GM19023 (cell line): ENCODE data around the gene ADAMTSL2.

Experiments
- ATAC-seq: cut with Tn5 transposase; IDR thresholded peaks from one replicate; pipeline ENCODE4 v1.9.1; 2021; ENCODE audit warnings: mild to moderate bottlenecking, moderate library complexity; ENCODE audit not compliant: unreplicated experiment

Gene ADAMTSL2

DNA sequence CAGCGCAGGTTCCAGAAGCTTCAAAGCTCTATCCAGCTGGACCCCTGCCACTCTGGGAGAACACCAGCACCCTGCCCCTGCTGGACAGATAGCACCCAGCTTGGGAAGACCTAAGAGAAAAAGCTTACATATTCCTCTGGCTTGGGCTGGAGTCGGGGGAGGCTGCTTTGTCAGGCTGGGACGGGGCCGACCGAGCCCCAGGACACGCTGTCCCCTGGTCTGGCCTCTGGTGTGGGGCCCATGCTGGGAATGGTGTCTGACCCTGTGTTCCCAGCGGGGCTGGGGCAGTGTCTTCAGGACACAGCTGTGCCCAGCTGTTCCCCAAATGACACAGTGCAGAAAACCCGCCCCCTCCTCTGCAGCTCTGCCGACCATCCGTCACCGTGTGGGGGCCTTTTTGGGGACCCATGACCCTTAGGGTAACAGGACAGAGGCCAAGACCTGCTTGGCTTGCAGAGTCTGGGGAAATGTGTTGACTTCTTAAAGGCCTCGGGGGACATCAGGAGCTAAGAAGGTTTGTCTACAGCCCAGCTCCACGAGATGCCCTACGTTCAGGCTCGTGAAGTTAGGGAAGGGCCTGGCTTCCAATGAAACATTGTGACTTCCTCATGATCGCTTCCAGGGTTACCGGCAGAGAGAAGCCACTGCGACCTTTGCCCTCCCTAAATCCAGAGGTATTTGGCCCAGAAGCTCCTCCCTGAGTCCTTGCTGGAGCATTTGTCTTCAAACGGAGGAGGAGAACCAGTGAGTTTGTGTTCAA, 35.2 kb upstream of the ADAMTSL2 start:
- no peak for ATAC-seq

- no peak for ATAC-seq
Observed at GRCh38 chr9:133499892-133500270, 34.6 kb upstream of the ADAMTSL2 start.

- no peak for ATAC-seq
Observed at GRCh38 chr9:133502112-133502511, 32.4 kb upstream of the ADAMTSL2 start.

DNA sequence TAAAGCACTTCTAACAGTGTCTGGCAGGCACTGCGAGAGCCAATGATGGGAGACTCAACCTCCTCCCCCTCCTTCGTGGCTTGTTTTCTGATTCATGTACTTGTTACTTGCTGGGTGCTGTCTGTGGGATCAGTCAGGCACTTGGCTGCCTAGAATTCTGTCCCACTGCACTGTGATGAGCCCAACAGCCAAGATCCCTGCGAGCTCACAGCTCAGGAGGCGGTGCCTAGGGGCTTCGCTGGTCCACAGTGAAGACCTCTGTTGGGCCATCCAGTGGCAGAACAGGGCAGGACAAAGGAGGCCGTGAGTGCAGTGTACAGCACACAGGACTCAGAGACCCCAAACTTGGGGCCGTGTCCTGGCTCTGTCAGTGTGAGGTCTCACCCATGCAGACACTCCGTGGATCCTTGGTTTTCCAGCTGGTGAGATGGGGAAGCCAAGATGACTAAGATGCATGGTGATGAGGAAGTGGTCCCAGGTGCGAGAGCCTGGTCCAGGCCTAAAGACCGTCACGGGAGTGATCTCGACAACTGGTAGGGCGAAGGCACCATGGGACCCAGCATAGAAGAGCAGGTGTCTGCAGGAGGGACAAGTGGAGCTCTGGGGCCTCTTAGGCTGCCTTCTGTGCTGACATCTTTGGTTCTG, 29.2 kb upstream of the ADAMTSL2 start:
- ATAC-seq = no peak

DNA sequence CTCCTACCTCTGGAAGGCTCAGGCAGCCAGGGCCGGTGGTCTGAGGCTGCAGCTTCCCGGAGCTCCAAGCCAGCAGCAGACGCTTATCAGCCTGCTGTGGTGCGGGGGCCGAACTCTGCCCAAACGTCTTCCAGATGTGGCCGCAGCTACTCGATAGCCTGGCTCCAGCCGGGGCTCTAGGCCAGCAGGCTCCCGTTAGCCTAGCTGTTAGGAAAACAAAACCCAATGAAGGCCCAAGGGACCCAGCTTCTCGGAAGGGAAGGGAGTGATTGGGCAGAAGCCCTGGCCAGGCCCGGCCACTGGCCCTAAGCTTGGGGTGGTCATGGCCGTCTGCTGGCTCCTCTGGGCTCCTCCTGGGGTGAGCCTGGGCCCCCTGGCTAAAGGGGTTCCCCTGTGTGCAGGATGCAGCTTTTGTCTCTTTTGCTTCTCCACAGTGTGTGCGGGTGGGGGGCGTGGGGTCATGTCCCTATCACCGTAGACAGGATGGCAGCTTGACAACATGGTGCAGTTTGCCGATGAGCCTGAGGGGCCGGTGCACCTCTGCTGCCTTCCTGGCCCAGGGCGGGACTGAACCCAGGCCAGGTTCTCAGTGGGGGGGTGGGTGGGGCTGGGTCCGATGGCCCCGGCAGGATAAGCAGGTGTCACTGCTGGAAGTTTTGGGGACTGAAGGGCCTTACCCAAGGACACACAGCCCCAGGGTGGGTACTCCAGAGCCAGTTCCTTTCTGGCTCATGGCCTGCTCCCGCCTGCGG, 28.4 kb upstream of the ADAMTSL2 start:
- ATAC-seq = no peak

DNA sequence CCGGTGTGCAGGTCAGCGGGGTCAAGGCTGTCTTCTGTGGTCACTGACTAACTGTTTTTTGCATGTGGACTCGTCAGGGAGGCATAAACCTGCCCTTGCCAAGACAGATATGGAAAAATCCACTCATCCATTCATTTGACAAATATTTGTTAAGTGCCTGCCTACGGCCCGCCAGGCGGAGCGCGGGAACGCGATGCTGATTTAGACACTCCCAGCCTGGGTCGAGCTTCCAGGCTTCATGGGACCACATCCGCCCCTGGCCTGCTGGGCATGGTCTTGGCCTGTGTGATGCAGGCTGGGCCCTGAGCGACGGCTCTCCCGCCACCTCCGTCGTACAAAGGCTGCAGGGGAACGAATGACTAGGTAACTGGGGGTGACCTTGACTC, 27.9 kb upstream of the ADAMTSL2 start:
- ATAC-seq = no peak

- no peak for ATAC-seq
Observed at GRCh38 chr9:133507246-133507965, 27.1 kb upstream of the ADAMTSL2 start.

DNA sequence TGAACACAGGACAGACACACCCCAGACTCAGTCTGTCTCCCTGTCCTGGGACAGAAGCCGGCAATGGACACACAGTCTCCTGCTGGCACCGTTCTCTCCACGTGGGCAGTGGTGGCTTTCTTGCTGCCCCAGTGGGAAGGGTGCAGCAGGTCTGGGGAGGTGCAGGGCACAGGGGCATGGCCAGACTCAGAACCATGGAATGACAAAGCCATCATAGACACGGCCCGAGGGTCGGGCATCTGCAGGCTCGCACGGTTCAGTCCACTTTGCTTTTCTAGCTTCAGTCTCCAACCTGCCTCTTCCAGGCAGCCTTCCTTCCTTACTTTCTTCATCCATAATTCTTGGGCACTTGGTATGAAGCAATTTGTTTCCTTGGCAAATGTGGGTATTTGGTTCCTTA, 26.5 kb upstream of the ADAMTSL2 start:
- ATAC-seq = no peak

- no peak for ATAC-seq
Observed at GRCh38 chr9:133509179-133510083, 25.1 kb upstream of the ADAMTSL2 start.

DNA sequence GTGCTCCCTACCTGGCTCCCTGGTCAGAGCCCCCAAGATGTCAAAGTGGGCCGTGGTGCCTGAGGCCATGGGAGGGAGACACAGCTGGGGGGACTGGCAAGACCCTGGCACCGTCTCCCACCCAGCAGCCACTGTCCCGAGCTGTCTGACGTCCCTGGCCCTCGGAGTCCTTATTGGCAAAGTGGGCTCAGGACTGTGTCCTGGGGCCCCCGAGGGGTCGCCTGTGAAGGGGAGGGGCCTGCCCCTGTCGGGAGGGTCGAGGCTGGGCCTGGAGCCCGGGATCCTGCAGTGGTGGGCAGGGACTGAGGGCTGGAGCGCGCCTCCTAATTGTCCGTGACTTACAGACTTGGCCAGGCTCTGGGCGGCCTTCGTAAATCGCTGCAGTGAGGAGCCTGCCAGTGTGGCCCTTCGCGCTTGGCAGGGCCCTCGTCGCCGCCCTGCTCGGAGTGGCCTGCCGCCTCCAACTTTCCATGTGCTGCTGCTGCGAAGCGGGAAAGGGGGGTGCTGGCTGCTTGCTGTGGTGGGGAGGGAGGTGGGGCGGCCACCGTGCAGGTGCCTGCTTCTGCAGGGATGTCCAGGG, 23.5 kb upstream of the ADAMTSL2 start:
- ATAC-seq = no peak

- ATAC-seq = no peak
Observed at GRCh38 chr9:133511607-133512006, 22.9 kb upstream of the ADAMTSL2 start.

- ATAC-seq = no peak
Observed at GRCh38 chr9:133512253-133513213, 22.0 kb upstream of the ADAMTSL2 start.

DNA sequence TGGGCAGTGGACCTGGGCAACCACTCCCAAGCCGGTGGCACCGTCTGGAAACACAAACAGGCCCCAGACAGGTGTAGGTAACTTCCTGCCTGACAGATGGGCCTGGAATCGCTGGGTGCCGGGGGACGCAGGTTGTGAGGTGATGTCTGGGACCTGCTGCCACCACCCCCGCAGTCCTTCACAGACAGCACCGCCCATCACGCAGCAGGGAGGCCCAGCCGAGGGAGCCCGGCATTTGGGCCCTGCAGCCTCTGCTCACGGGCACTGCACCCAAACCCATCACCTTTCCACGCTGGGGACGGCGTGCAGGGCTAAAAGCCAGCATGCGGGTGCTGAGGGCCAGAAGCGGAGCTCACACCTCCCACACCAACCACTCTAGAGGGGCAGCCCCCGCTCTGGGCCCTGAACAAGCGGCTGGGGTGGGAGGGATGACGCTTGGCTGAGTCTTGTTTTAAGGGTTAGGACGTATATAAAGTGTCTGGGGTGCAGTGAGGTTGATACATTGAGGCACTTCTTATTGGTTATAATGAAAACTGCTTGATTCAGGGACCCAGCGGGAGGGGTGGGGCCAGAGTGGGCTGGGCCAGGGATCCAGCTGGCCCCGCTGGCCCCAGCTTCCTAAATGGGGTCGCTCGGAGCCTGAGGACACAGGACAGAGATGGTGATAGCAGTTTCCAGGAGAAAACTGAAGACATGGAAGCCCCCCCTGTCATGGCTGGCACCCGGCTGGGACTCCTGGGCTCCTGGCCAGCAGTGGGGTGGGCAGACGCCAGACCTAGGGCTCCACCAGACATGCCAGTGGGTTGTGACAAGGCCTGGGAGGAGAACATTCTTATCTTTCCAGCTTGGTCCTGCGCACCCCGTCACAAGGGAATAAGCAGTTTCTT, 21.0 kb upstream of the ADAMTSL2 start:
- no peak for ATAC-seq

DNA sequence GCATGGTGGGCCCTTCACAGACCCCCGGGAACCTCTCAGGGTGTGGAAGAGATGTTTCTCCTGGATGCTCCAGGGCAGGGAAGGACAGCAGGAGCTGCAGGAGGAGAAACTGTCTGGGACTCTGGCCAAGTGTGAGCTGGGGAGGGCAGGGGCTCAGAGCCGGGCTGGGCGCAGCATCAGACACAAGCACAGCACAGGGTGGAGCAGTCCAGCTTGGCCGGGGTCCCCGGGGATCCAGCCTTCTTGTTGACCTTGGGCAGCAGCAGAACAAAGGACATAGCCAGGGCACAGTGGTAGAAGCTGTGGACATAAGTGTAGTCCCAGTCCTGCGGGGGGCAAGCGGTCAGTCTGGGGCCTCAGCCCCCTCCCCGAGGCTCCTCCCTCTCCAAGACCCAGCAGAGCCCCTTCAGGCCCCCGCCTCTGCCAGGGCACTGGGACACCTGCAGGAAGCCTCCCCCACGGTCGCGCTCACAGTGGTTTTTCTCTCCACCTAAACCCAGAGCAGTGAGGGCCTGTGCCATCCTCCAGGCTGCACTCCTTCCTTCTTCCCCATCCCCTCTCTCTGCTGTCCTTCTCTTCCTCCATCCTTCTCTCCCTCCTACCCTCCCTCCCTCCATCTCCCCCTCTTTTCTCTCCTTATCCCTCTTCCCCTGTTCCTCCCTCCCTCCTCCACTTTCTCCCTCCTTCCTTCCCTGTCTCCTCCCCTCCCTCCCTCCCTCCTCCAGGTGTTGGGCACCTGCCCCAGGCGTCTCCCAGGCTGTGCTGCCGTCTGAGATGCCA, 19.9 kb upstream of the ADAMTSL2 start:
- ATAC-seq = no peak

GRCh38 chr9:133515240-133515610, 19.3 kb upstream of the ADAMTSL2 start:
- ATAC-seq = no peak

DNA sequence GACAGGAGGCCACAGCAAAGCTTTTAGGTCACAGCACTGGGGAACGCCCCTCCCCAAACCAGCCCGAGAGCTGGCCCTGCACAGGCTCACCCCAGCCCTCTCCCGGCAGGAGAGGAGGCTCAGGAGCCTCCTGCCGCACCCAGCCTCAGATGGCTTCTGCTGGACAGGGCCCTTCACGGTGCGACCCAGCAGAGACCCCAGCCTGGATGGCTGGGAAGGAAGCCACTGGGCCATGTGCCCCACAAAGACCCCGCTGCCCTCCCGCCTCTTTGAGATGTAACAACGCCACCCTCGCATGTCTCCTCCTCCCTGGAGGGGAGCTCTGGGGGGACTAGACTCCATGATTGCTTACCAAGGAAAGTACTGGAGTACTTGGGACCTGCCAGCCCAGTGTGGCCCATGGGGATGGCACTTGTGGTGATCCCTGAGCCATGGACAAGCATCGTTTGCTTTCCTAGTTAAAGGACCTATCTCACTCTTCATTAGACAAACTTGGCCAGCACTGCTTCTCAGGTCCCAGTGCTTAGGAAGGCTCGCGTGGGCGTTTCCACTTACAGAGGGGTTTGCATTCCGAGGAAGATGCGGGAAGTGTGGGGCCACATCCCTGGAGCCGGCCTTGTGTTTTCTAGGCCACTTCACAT, 18.8 kb upstream of the ADAMTSL2 start:
- no peak for ATAC-seq
